CD1c-positive myeloid dendritic cell (primary cell): Measurements from ENCODE around the gene ICAM3.
"Not testable (repeated sequence)": the region's sequence is repeated elsewhere in the genome, so short reads cannot be mapped to it uniquely, and the experiment has no call there.

Source experiments
- DNase-seq: peaks from one replicate; pipeline ENCODE4 v3.0.0-alpha.2; 2016; ENCODE audit errors: extremely low spot score

ICAM3 gene, protein sequence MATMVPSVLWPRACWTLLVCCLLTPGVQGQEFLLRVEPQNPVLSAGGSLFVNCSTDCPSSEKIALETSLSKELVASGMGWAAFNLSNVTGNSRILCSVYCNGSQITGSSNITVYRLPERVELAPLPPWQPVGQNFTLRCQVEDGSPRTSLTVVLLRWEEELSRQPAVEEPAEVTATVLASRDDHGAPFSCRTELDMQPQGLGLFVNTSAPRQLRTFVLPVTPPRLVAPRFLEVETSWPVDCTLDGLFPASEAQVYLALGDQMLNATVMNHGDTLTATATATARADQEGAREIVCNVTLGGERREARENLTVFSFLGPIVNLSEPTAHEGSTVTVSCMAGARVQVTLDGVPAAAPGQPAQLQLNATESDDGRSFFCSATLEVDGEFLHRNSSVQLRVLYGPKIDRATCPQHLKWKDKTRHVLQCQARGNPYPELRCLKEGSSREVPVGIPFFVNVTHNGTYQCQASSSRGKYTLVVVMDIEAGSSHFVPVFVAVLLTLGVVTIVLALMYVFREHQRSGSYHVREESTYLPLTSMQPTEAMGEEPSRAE

DNA sequence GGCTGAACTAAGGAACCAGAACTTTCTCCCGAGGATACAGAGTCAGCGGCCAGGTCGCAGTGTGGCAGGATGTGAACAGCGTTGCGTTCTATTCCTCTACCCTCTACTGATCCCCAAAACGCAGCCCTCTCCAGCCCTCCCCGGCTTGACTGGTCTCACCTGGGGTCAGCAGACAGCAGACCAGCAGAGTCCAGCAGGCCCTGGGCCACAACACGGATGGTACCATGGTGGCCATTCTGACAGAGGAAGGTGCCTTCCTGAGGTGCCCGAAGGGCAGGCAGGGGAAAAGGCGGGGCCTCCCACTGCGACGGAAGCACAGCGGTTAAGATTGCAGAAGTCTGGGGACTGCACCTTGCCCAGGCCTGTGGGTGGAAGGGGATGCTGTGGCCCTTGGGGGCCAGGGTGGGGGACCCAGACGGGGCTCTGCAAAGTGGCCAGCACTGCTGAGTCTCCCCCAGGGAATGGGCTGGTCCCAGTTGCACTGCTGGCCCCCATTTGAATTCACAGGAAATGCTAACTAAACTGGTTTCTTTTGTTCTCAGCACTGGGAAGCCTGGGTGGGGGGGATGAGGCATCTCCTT lies at the start of gene ICAM3:
Gene ICAM3, minus strand, starts transcription at position 245 of the 581 bp plus-strand sequence. Its CDS starts 10 bp downstream, at position 235.
- DNase-seq, result peak; percentile 73

DNA sequence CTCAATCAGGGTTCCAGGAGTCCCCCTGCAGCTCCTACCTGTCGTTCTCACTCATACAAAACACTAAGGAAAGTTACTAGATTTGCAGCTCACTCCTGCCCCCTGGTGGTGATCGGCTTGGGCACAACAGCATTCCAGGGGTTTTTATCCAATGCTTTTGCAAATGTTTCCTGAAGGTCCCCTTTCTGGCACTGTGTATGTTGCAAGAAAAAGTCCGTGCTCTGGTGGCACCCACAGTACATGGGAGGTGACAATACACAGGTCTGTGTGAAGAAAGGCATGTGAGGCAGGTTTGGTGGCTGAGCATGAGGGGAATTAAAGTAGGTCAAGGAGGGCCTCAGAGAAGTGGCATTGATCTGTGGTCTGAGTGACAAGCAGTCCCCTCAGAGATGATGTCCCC lies 49.5 kb upstream of the ICAM3 start:
- DNase-seq, result peak; percentile 88

DNA sequence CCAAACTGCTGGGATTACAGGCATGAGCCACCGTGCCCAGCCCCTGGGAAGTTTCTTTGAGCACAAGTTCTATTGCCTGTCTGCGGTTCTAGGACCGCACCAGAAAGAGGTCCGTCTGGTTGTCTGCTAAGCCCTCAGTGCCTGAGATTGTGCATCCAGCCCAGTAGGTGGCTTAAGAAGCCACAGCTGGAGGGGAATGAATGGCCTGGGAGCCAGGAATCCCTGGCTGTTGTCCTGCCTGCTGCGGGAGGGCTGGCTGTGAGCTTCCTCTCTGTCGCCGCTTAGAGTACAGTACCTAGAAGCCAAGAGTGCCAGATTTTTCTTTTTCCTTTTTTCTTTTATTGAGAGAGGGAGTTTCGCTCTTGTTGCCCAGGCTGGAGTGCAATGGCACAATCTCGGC lies 45.2 kb upstream of the ICAM3 start:
- no peak for DNase-seq

DNA sequence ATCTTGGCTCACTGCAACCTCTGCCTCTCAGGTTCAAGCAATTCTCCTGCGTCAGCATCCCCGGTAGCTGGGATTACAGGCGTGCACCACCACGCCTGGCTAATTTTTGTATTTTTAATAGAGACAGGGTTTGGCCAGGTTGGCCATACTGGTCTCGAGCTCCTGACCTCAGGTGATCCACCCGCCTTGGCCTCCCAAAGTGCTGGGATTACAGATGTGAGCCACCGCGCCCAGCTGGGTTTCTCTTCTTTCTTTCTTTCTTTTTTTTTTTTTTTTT lies 43.7 kb upstream of the ICAM3 start:
- not testable (repeated sequence) for DNase-seq

DNA sequence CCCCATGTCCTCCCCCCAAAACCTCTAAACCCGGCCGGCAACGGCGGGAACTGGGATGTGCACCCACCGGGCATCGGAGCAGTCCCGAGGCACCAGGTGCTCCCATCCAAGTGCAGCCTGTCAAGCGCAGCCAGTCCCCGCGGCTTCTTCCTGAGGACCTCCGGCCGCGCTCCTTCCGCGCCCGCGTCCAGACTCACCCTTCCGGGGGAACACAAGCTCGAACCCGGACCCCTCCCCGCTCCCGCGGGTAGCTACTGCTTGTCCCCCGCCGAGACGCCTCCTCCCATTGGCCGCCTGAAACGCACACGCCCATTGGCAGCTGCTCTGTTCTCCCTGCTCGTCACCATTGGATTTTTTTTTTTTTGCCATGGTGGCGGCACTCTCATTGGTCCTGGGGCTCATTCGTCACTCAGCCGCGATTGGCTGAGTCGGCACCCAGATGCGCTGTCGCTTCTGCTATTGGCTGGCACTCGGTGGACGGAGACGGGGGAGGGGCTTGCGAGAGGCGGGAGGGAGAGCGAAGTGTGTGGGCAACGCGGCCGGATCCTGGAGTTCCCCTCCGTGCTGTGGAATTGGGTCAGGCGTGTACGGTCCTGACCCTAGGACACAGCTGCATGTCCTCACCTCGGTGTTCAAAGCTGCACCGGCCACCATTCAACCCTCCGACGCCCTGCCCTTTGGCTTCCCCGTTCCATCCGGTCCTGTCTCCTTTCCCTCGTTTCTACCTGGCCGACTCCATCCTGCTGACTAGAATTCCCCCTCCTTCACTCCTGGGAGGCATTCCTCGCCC lies 41.1 kb upstream of the ICAM3 start, which contains the start of gene TYK2:
Gene TYK2, minus strand, starts transcription at position 260 of the 790 bp plus-strand sequence. CDS start 2,166 bp downstream, outside the sequence.
- peak; percentile 99 for DNase-seq

DNA sequence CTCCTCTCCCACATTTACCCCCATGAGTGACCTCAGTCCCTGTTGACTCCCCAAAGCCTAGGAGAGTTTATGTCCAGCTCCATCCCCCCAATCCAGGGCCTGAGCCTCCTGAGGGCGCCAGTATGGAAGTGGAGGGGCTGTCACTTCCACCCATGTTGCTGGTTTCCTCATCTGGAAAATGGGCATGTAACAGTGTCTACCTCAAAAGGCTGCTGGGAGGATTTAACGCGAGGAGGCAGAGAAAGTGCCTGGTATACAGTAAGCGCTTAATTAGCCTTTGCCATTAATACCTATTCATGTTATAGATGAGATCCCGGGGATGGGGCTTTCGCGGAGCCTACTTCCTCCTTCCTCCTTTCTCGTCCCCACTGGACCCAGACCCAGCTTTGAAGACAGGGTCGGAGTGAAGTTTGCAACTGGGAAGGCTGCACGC lies 40.5 kb upstream of the ICAM3 start:
- no peak for DNase-seq

DNA sequence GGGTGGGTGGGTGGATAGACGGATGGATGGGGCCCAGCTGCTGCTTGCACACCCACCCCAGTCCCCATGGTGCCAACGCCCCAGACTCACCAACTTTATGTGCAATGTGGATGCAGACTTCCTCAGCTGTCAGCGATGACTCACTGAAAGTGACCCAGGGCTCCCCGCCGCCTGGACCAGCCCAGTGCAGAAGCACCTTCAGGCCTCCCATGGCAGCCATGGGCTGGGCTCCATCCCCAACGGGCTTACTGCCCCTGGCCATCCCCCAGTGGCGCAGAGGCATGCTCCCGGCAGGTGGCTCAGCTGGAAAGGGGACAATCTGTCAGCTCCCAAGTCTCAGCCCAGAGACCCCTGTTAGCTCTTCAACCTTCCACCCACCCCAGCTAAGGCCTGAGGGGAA lies 38.7 kb upstream of the ICAM3 start:
- no peak for DNase-seq

DNA sequence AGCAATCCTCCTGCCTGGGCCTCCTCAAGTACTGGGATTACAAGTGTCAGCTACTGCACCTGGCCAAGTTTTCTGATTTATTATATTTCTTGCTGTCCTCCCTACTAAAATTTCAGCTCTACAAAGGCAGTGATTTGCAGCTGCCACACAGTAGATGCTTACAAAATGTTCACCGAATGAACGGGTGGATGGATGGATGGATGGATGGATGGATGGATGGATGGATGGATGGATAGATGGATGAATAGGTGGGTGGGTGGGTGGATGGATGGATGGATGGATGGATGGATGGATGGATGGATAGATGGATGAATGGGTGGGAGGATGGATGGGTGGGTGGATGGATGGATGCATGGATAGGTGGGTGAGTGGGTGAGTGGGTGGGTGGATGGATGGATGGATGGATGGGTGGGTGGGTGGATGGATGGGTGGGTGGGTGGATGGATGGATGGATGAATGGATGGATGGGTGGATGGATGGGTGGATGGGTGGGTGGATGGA lies 37.8 kb upstream of the ICAM3 start:
- DNase-seq, result not testable (repeated sequence)

DNA sequence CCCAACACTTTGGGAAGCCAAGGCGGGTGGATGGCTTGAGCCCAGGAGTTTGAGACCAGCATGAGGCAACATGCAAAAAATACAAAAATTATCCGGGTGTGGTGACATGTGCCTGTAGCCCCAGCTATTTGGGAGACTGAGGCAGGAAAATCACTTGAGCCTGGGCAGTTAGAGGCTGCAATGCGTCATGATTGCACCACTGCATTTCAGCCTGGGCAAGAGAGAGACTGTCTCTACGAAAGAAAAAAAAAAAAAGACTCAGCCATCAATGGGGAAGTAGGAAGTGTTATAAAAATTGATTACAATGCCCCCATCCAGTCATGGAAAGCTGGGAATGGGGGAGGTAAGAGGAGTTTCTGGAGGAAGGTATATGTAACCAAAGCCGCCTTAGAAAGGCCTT lies 35.5 kb upstream of the ICAM3 start:
- peak; percentile 43 for DNase-seq

DNA sequence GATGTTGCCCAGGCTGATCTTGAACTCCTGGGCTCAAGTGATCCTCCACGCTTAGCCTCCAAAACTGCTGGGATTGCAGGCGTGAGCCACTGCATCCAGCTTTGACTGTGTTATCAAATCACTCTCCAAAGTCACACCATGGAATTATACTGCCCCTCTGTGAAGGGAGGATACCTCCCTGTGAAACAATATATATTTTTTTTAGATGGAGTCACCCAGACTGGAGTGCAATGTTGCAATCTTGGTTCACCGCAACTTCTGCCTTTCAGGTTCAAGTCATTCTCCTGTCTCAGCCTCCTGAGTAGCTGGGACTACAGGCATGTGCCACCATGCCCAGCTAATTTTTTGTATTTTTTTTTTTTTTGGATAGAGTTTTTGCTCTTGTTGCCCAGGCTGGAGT lies 33.3 kb upstream of the ICAM3 start:
- peak; percentile 88 for DNase-seq

DNA sequence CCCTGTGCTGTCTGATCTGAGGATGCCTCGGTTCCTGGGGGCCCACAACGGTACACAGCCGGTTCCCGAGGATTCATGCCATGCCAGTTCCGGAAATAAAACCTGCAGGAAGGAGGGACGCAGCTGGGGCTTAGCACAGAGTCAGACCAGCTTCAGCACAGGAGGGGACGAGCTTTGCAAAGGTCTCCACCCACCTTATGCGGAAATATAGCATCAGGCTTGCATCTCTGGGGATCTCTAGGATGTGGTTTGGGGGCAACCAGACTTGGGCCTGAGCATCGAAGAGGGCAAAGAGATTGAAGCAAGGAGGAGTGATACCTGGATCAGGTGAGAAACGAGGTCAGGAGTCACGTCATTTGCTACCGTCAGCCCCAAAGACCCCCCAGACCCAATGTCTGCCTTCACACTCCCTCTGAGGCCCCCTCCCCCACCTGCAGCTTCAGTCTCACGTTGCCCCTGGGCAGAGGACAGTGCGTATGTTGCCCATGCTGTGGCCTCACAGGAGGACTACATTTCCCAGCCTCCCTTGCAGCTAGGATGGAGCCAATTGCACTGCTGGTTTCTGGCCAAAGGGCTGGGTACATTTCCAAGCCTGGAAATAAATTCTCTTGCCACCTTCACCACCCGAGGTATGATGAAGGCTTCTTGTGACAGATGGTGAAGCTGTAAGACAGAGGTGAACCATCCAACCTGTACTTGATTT lies 28.8 kb upstream of the ICAM3 start:
- DNase-seq, result no peak

DNA sequence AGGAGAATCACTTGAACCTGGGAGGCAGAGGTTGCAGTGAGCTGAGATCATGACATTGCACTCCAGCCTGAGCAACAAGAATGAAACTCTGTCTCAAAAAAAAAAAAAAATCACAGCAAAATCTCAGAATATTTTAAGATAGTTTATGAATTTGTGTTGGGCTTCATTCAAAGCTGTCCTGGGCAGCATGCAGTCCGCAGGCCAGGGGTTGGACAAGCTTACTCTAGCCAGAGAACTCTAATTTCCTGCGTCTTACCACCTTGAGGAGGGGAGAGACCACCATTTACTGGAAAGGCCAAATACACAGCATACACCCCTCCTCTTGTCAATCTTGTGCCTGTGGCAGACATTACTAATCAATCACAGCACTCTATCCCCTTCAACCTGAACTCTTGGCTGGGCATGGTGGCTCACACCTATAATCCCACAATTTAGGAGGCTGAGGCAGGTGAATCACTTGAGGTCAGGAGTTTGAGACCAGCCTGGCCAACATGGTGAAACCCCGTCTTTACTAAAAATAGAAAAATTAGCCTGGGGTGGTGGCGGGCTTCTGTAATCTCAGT lies 27.6 kb upstream of the ICAM3 start:
- DNase-seq, result not testable (repeated sequence)

DNA sequence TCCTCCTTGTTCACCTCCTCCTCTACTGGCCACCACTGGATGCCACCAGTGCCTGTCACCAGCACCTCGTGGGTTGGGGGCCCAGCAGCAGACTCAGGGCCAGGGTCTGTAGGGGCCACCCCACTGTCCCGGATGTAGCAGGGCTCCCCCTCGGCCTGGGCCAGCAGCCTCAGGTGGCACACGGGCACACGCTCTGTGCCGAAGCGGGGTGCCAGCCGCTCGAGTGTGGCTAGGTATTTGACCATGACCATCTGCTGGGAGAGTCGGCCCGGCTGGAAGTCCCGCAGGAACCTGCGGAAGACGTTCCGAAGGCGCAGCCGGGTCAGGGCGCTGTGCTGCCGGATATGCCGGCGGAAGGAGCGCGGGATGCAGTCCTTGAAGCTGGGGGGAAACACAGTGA lies 26.1 kb upstream of the ICAM3 start:
- DNase-seq, result no peak

DNA sequence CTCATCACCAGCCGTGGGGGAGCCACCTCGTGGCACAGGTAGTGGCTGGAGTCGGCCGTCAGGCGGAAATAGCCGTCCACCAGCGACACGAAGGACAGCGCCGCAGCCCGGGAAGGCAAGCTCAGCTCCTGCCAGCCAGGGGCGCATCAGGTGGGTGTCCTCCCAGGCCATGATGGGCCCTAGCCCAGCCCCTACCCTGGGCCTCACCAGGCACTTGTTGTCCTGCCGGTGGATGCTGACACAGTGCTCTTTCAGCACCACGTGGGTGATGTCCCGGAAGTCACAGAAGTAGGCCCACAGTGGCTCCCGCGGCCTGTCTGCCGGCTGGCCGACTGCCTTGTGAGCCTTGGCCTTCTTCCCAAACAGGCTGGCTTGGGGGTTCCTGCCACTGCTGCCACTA lies 25.2 kb upstream of the ICAM3 start:
- DNase-seq, result no peak

DNA sequence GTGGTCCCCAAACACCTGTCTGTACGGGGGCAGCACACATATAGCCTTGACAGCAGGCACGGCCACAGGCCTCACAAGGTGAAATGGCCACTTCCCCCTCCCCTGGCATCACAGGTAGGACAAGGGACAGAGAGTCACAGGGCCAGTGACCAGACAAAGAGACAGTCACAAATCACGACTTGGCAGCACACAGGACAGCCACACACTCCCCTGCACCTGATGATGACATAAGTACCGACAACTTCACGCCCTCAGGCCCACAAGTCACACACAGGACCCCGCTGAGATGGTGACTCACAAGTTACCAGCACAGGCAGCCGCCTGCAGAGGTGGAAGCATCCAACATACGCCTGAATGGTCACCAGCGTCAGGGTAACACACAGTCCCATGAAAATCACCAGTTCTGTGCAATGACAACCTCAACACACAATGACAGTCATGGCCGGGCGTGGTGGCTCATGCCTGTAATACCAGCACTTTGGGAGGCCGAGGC lies 24.4 kb upstream of the ICAM3 start:
- no peak for DNase-seq

DNA sequence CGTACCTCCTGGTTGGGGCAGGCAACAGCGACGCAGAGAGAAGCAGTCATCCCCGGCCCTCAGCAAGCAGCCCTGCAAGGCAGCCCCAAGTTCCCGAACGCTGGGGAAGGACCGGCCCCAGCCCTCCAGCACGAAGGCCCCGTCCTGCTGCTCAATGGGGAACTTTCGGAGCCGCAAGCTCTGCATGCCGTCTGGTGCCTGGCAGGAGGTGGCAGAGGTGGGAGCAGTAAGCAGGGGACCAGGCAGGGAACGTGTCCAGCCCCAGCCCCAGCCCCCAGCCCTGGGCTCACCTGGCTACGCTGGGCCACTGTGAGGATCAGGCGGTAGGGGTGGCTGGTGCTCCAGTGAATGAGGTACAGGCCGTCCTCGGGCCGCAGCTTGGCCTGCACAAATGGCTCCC lies 22.8 kb upstream of the ICAM3 start:
- no peak for DNase-seq

DNA sequence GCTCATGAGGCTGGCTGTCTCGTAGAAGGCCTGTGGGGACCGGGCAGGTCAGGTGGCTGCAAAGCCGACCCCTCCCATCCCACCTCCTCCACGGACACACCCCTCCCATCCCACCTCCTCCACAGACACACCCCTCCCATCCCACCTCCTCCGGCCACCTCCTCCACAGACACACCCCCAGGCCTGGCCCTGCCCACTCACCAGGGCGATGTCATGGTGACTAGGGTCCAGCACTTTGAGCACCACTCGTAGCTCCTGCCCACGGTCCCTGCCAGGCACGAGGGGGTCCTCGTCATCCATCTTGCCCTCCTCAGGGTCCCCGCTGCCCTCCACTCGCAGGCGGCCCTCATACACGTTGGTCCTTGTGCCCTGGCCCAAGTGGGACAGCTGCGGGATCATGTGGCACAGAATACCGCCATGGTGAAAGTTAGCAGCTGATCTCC lies 22.2 kb upstream of the ICAM3 start:
- DNase-seq, result no peak

DNA sequence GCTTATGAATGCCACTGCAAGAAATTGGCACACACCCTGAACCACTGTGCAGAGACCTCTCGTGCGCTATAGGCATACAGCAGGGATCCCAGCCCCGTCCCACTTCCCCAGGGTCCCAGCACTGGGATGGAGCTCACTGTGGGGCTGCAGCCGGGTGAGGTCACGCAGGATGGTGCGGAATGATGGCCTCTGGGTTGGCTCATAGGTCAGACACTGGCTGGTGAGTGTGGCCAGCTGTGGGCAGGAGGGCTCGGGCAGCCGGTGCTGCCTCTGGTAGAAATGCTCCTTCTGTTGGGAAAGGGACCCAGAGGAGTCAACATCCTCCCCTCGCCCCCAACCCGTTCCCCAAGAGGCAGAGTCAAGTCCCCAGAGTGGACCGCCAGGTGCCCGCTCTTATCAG lies 17.0 kb upstream of the ICAM3 start:
- DNase-seq, result no peak

DNA sequence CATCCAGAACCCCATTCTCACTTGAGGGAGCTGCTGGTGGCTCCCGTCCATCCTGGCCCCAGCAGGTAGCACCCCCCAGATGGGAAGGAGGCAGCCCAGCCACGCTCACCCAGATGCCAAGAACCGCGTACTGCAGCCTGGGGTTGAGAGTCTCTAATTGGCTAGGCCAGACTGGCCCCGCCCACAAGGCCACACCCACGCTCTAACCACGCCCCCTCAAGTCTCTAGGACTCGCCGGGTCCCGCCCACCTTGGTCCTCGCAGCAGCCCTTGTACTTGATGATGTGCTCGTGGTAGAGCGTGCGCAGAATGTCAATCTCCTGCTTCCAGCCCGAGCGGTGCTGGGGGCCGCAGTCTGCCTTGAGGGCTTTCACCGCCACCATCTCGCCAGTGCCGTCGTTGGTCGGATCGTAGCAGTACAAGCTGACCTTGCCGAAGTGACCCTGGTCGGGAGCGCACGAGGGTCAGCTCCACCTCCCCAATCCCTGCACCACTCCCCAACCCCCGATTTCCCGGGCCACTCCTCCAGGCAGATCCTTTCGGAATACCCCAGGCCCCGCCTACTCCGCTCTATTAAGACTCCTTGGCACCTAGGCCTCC lies 14.5 kb upstream of the ICAM3 start:
- DNase-seq, result peak; percentile 35
